Suprapubic skin (tissue), 4 donors: Measurements from ENCODE around the gene MIER2. TPM values are rescaled to one million over a fixed set of nuclear protein-coding genes. Genes with fewer than 3 reads are reported as not detected.
"Not testable (repeated sequence)": the region's sequence is repeated elsewhere in the genome, so short reads cannot be mapped to it uniquely, and the experiment has no call there.

Experiments
- DNase-seq, 2 donors: peaks; one replicate each; pipeline ENCODE4 v3.0.0-alpha.2; 2019; ENCODE audit warnings: low spot score in 2 of 2
- H3K27ac ChIP-seq: fragments of 200-600 bp; sonication (generic); one replicate; pipeline ENCODE4 v1.5.1; 2019
- H3K27me3 ChIP-seq: fragments of 200-600 bp; sonication (generic); one replicate; pipeline ENCODE4 v1.5.1; 2019
- H3K36me3 ChIP-seq: fragments of 200-600 bp; sonication (generic); one replicate; pipeline ENCODE4 v1.5.1; 2019
- H3K4me1 ChIP-seq: fragments of 200-600 bp; sonication (generic); one replicate; pipeline ENCODE4 v1.5.1; 2019
- H3K4me3 ChIP-seq: fragments of 200-600 bp; sonication (generic); one replicate; pipeline ENCODE4 v1.5.1; 2019; ENCODE audit warnings: mild to moderate bottlenecking
- H3K9me3 ChIP-seq: fragments of 200-600 bp; sonication (generic); one replicate; pipeline ENCODE4 v1.5.1; 2019
- EP300 ChIP-seq: sonication (generic); formaldehyde crosslinking; IDR thresholded peaks from one replicate; pipeline ENCODE4 v1.6.1; 2017; ENCODE audit warnings: antibody characterized with exemption
- POLR2A ChIP-seq, 2 donors: fragments of 450-650 bp; IDR thresholded peaks; one replicate each; pipeline ENCODE4 v1.6.1; 2017; ENCODE audit warnings: antibody characterized with exemption in 2 of 2, mild to moderate bottlenecking in 2 of 2, moderate library complexity in 2 of 2
- POLR2AphosphoS5 ChIP-seq, 3 donors: sonication (generic); formaldehyde crosslinking; IDR thresholded peaks; one replicate each; pipeline ENCODE4 v1.6.1; 2017; ENCODE audit warnings: antibody characterized with exemption in 3 of 3
- WGBS: methylation state at CpG from one replicate; pipeline ENCODE4 v1.1.5; 2018; 5-methylcytosine and 5-hydroxymethylcytosine counted together
- total RNA-seq, 4 donors: library from RNA; depleted of rRNA; stranded (reverse); fragments of >200 nt; gene quantifications; one replicate each; pipeline ENCODE4 v1.1.0, GENCODE V29; 2016
- TF ChIP-seq, protein P1 (sequence below), 2 donors: fragments of 200-600 bp in 1 of 2; fragments of 450-650 bp in 1 of 2; sonication (generic) in 1 of 2; IDR thresholded peaks; one replicate each; pipeline ENCODE4 v1.5.1; 2016 to 2019; ENCODE audit warnings: antibody characterized with exemption in 2 of 2, mild to moderate bottlenecking in 1 of 2, moderate library complexity in 1 of 2

MIER2 gene
- total RNA-seq, 4 donors from 2014 or later: 17.5 to 55.7 (median 44.8) TPM

DNA sequence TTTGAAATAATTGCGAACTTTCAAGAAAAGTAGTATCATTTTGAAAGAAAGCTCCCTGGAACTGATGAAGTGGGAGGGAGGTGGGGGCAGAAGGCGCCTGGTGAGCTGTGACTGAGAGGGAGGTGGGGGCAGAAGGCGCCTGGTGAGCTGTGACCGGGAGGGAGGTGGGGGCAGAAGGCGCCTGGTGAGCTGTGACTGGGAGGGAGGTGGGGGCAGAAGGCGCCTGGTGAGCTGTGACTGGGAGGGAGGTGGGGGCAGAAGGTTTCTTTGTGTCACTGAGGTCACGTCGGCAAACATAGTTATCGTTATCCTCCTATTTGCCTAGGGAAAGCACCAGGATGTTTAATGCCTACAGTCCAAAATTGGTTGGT is 40.2 kb upstream of the MIER2 start:
- Histone ChIP-seq H3K27me3 (peaks cover 39% of the 10 kb centered on the region), H3K36me3 (no peaks in the 10 kb centered on the region), H3K4me3 (no peak overlapping the region), H3K9me3 (no peaks in the 10 kb centered on the region), H3K4me1 (no peaks in the 10 kb centered on the region), H3K27ac (no peak overlapping the region)
- WGBS: 74% methylated on average over 9 of the region's 9 CpGs
- TF ChIP-seq POLR2A (IDR thresholded peaks at IDR 0.05) (no peak), EP300 (no peak), POLR2AphosphoS5 (IDR thresholded peaks at IDR 0.05) (no peak)
- TF ChIP-seq, protein P1, sequence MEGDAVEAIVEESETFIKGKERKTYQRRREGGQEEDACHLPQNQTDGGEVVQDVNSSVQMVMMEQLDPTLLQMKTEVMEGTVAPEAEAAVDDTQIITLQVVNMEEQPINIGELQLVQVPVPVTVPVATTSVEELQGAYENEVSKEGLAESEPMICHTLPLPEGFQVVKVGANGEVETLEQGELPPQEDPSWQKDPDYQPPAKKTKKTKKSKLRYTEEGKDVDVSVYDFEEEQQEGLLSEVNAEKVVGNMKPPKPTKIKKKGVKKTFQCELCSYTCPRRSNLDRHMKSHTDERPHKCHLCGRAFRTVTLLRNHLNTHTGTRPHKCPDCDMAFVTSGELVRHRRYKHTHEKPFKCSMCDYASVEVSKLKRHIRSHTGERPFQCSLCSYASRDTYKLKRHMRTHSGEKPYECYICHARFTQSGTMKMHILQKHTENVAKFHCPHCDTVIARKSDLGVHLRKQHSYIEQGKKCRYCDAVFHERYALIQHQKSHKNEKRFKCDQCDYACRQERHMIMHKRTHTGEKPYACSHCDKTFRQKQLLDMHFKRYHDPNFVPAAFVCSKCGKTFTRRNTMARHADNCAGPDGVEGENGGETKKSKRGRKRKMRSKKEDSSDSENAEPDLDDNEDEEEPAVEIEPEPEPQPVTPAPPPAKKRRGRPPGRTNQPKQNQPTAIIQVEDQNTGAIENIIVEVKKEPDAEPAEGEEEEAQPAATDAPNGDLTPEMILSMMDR (IDR thresholded peaks at IDR 0.05): no peak
- no peak for DNase-seq

DNA sequence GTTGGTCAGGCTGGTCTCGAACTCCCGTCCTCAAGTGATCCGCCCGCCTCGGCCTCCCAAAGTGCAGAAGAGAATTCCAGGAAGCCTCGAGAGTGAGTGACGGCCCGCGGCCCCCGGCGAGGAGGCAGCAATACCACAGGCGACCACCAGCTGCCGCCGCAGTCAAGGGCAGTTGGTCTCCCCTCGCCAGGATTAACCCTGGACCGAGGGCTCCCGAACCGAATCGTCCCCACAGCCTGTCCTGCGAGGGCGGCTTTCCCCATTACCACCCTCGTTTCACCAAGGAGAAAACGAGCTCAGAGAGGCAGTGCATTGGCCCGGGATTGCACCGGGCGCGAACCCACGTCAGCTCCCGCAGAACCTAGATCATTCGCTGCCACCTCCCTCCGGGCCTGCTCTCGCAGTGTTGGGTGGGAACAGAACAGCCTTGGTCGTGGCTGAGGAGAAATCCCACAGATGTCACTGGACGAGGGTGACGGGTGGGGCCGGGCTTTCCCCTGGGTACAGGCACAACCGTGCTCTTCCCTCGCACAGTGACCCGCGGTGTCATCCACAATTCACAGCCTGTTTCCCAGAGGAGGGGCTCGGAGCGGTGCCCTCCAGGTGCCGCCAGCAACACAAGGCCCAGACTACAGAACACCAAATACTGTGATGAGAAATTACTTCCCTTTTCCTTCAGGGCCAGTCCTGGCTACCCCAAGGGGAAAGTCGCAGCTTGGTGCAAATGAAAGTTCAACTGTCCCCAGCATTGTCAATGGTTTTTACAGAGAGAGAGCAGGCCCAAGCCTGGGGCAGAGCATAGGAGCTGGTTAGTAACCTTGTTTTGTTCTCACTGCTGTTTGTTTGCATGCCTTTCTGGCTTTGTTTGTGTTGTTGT is 39.6 kb upstream of the MIER2 start:
- no peak overlapping the region for H3K27ac ChIP-seq
- H3K4me1 ChIP-seq: no peaks in the 10 kb centered on the region
- peaks cover 34% of the 10 kb centered on the region for H3K27me3 ChIP-seq
- WGBS: 45% methylated on average over 42 of the region's 44 CpGs
- no peaks in the 10 kb centered on the region for H3K9me3 ChIP-seq
- no peak for TF ChIP-seq POLR2A (IDR thresholded peaks at IDR 0.05)
- TF ChIP-seq, protein P1 (IDR thresholded peaks at IDR 0.05): peak in 1 of 2 donors; percentile 39
- no peak overlapping the region for H3K4me3 ChIP-seq
- H3K36me3 ChIP-seq: no peaks in the 10 kb centered on the region
- peak in 1 of 2 donors; percentile 71 for DNase-seq

DNA sequence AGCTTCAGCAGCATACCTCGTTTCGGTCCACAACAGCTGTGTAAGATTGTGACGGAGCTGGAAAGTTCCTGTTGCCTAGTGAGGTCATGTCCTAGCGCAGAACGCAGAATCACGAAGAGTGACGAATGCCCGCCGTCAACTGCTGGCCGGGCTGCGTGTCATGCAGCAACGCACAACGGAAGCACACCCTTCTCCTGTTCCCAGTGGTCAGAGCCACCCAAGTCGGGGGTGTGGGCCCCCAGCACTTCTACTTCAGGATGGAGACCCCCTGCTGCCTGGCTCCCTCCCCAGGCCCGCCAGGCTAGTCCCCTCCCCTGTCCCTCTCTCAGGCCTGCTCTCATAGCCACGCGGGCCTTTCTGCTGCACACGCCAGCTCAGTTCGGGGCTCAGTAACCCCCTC is 38.4 kb upstream of the MIER2 start:
- no peaks in the 10 kb centered on the region for H3K9me3 ChIP-seq
- H3K4me1 ChIP-seq: no peaks in the 10 kb centered on the region
- TF ChIP-seq, protein P1 (IDR thresholded peaks at IDR 0.05): no peak
- no peak for TF ChIP-seq EP300
- TF ChIP-seq POLR2A (IDR thresholded peaks at IDR 0.05): no peak
- no peak for TF ChIP-seq POLR2AphosphoS5 (IDR thresholded peaks at IDR 0.05)
- DNase-seq: no peak
- WGBS: 79% methylated on average over 19 of the region's 19 CpGs
- H3K27me3 ChIP-seq: peaks cover 24% of the 10 kb centered on the region
- no peaks in the 10 kb centered on the region for H3K36me3 ChIP-seq
- no peak overlapping the region for H3K27ac ChIP-seq
- no peak overlapping the region for H3K4me3 ChIP-seq

DNA sequence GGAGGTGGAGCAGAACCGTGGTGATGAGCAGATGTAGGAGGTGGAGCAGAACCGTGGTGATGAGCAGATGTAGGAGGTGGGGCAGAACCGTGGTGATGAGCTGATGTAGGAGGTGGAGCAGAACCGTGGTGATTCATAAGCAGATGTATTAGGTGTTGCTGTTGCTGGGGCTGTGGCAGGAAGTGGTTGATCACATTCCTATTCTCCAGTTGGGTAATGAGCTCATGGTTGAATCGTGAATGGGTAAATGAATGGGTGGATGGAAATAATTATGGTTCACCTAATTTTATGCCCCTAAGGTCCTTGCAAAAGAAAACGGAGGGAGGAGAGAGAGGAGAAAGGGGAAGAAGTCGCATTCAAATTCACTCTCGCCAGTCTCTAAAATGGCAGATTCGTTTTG is 38.0 kb upstream of the MIER2 start:
- not testable (repeated sequence) for H3K9me3 ChIP-seq, H3K36me3 ChIP-seq, DNase-seq, H3K27ac ChIP-seq, H3K4me1 ChIP-seq, H3K4me3 ChIP-seq
- H3K27me3 ChIP-seq: peaks cover 22% of the 10 kb centered on the region
- 45% methylated on average over 9 of the region's 9 CpGs for WGBS

DNA sequence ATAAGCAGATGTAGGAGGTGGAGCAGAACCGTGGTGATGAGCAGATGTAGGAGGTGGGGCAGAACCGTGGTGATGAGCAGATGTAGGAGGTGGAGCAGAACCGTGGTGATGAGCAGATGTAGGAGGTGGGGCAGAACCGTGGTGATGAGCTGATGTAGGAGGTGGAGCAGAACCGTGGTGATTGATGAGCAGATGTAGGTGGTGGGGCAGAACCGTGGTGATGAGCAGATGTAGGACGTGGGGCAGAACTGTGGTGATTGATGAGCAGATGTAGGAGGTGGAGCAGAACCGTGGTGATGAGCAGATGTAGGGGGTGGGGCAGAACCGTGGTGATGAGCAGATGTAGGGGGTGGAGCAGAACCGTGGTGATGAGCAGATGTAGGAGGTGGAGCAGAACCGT is 37.3 kb upstream of the MIER2 start:
- not testable (repeated sequence) for H3K4me1 ChIP-seq, H3K9me3 ChIP-seq, H3K4me3 ChIP-seq, H3K36me3 ChIP-seq, DNase-seq, H3K27ac ChIP-seq
- H3K27me3 ChIP-seq: peaks cover 22% of the 10 kb centered on the region
- WGBS: 61% methylated on average over 11 of the region's 11 CpGs

DNA sequence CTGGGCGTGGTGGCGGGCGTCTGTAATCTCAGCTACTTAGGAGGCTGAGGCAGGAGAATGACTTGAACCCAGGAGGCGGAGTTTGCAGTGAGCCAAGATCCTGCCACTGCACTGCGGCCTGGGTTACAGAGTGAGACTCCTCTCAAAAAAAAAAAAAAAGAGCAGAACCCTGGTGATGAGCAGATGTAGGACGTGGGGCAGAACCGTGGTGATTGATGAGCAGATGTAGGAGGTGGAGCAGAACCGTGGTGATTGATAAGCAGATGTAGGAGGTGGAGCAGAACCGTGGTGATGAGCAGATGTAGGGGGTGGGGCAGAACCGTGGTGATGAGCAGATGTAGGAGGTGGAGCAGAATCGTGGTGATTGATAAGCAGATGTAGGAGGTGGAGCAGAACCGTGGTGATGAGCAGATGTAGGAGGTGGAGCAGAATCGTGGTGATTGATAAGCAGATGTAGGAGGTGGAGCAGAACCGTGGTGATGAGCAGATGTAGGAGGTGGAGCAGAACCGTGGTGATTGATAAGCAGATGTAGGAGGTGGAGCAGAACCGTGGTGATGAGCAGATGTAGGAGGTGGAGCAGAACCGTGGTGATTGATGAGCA is 36.1 kb upstream of the MIER2 start:
- H3K9me3 ChIP-seq, H3K4me3 ChIP-seq, H3K36me3 ChIP-seq, DNase-seq, H3K4me1 ChIP-seq, H3K27ac ChIP-seq: not testable (repeated sequence)
- peaks cover 22% of the 10 kb centered on the region for H3K27me3 ChIP-seq
- WGBS: 65% methylated on average over 17 of the region's 17 CpGs
